ENCODE data around the gene FNDC3A.
A peak's percentile ranks its signal among the peaks of the same experiment; 100 is the strongest.

FNDC3A gene

GRCh38 chr13:48942131-48942530 lies 33.6 kb upstream of the FNDC3A start:
- H3K27me3 Mint-ChIP-seq (ENCODE audit: low read depth), result no peaks in the 10 kb centered on the region
- TF ChIP-seq CTCF (IDR thresholded peaks at IDR 0.05; ENCODE audit: unreplicated experiment in 3 of 3), result no peak
- no peaks in the 10 kb centered on the region for H3K36me3 Mint-ChIP-seq (ENCODE audit: low read depth)
- H3K9me3 Mint-ChIP-seq, result no peaks in the 10 kb centered on the region
- H3K4me1 Mint-ChIP-seq, result peaks cover 14% of the 10 kb centered on the region
- no peak overlapping the region for H3K4me3 Mint-ChIP-seq
- no peak overlapping the region for H3K27ac Mint-ChIP-seq

- Mint-ChIP-seq H3K9me3 (no peaks in the 10 kb centered on the region), H3K4me3 (no peak overlapping the region), H3K27me3 (ENCODE audit: low read depth) (no peaks in the 10 kb centered on the region), H3K27ac (no peak overlapping the region), H3K4me1 (peaks cover 14% of the 10 kb centered on the region), H3K36me3 (ENCODE audit: low read depth) (no peaks in the 10 kb centered on the region)
- no peak for TF ChIP-seq CTCF (IDR thresholded peaks at IDR 0.05; ENCODE audit: unreplicated experiment in 3 of 3)
Measured at GRCh38 chr13:48944221-48944620, 31.5 kb upstream of the FNDC3A start.

GRCh38 chr13:48945626-48946025 lies 30.1 kb upstream of the FNDC3A start:
- no peak overlapping the region for H3K4me3 Mint-ChIP-seq
- H3K27ac Mint-ChIP-seq, result peak overlapping the region in 1 of 3 experiments; percentile 68
- H3K9me3 Mint-ChIP-seq, result no peaks in the 10 kb centered on the region
- peaks cover 14% of the 10 kb centered on the region for H3K4me1 Mint-ChIP-seq
- no peaks in the 10 kb centered on the region for H3K36me3 Mint-ChIP-seq (ENCODE audit: low read depth)
- H3K27me3 Mint-ChIP-seq (ENCODE audit: low read depth), result no peaks in the 10 kb centered on the region
- TF ChIP-seq CTCF (IDR thresholded peaks at IDR 0.05; ENCODE audit: unreplicated experiment in 3 of 3), result no peak

GRCh38 chr13:48946163-48946562 lies 29.5 kb upstream of the FNDC3A start:
- Mint-ChIP-seq H3K4me1 (peaks cover 14% of the 10 kb centered on the region), H3K27me3 (ENCODE audit: low read depth) (no peaks in the 10 kb centered on the region), H3K9me3 (no peaks in the 10 kb centered on the region), H3K4me3 (no peak overlapping the region), H3K36me3 (ENCODE audit: low read depth) (no peaks in the 10 kb centered on the region), H3K27ac (peak overlapping the region in 1 of 3 experiments; percentile 68)
- no peak for TF ChIP-seq CTCF (IDR thresholded peaks at IDR 0.05; ENCODE audit: unreplicated experiment in 3 of 3)

- H3K4me1 Mint-ChIP-seq, result peaks cover 25% of the 10 kb centered on the region
- no peaks in the 10 kb centered on the region for H3K36me3 Mint-ChIP-seq (ENCODE audit: low read depth)
- no peak for TF ChIP-seq CTCF (IDR thresholded peaks at IDR 0.05; ENCODE audit: unreplicated experiment in 3 of 3)
- no peak overlapping the region for H3K27ac Mint-ChIP-seq
- no peak overlapping the region for H3K4me3 Mint-ChIP-seq
- no peaks in the 10 kb centered on the region for H3K9me3 Mint-ChIP-seq
- no peaks in the 10 kb centered on the region for H3K27me3 Mint-ChIP-seq (ENCODE audit: low read depth)
Measured at GRCh38 chr13:48949566-48950500, 25.9 kb upstream of the FNDC3A start.

GRCh38 chr13:48950501-48950875 lies 25.2 kb upstream of the FNDC3A start:
- H3K27me3 Mint-ChIP-seq (ENCODE audit: low read depth), result no peaks in the 10 kb centered on the region
- H3K36me3 Mint-ChIP-seq (ENCODE audit: low read depth), result no peaks in the 10 kb centered on the region
- H3K4me1 Mint-ChIP-seq, result peaks cover 25% of the 10 kb centered on the region
- H3K4me3 Mint-ChIP-seq, result no peak overlapping the region
- no peak overlapping the region for H3K27ac Mint-ChIP-seq
- no peak for TF ChIP-seq CTCF (IDR thresholded peaks at IDR 0.05; ENCODE audit: unreplicated experiment in 3 of 3)
- no peaks in the 10 kb centered on the region for H3K9me3 Mint-ChIP-seq
